CD4-positive, alpha-beta T cell treated with Interferon gamma for 1 hour (primary cell): ENCODE results near the gene OR52A1.
"Not testable (repeated sequence)": the region's sequence is repeated elsewhere in the genome, so short reads cannot be mapped to it uniquely, and the experiment has no call there.

ENCODE experiments used
- DNase-seq: peaks from one replicate; pipeline ENCODE4 v3.0.0-alpha.2; 2020

OR52A1 gene

GRCh38 chr11:5154657-5155056 lies at the start of gene OR52A1:
Gene OR52A1, minus strand, starts transcription at chr11:5154757. Its CDS starts 2,388 bp downstream, at chr11:5152369.
- DNase-seq: no peak

DNA sequence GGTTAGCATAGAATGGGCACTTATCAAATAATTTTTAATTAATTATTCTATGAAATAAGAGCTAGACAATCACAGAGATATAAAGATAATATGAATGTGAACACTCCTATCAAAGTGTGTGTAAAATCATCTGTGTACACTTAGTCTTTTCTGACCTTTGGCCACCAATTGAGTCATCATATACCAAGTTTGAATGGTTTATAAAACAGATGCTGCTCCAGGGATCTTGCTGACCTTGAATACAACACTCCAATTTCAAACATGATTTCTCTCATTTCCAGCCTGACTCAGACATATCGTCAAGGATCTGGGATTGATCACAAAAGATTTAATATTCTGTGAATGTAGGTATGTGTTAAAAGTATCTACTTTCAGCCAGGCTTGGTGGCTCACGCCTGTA lies 48.8 kb upstream of the OR52A1 start:
- DNase-seq: no peak

DNA sequence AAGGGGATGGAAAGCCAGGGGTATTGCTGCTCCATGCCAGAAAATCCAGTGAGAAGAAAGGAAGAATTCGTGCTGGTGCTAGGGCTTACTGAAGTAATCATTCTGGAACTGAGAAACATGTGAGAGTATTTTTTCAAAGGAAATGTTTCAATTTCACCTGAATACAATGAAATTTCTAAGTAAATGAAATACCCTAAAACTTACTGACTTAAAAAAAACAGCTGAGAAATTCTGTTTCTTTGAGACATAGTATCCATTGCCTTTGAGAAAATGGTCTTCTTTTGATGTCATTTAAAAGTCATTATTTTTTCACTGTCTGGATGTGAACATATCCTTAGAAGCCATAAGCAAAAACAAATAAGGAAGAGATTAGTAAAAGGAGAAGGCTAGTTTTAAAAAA lies 46.0 kb upstream of the OR52A1 start, which contains the start of gene OR51V1:
TSS of gene OR51V1 (minus strand) at position 101 of the 400 bp plus-strand sequence. CDS start at position 101, 0 bp downstream.
- no peak for DNase-seq

DNA sequence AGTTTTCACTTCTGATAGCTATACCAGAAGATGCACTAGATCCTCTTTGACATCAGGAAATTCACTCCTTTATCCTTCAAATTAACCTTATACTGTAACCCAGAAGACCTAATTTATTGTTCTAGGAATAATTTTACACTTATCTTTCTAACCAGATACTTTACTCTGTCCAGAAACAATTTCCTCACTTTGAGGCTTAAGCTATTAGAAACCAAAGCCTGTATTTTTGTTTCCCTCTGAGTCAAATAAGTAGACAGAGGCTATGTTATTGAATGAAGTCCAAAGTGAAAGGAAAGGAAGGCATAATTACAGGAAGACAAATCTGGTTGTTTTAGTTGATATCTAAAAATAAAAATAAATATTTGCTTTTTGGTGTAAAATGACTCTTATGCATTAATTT lies 43.7 kb upstream of the OR52A1 start:
- DNase-seq: no peak

DNA sequence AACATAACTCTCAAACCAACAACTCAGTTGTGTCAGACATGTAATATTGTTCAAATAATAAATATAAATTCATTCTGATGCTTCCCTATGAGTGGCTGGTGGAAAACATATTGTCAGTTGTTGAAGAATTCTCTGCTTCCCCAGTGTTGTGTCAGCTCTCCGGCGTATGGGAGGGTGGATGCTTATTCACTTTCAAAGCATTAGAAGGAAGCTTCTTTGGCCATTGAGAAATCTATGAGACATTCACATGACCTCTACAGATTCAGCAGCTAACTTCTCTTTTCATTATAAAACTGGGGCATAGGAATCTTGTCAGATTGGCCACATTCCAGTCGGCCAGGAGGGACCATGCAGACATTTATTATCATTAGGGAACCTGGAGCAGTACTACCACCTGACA lies 43.0 kb upstream of the OR52A1 start:
- DNase-seq: no peak

GRCh38 chr11:5196731-5197130 lies 42.2 kb upstream of the OR52A1 start:
- DNase-seq: no peak

GRCh38 chr11:5196067-5196466 lies 41.5 kb upstream of the OR52A1 start:
- no peak for DNase-seq

DNA sequence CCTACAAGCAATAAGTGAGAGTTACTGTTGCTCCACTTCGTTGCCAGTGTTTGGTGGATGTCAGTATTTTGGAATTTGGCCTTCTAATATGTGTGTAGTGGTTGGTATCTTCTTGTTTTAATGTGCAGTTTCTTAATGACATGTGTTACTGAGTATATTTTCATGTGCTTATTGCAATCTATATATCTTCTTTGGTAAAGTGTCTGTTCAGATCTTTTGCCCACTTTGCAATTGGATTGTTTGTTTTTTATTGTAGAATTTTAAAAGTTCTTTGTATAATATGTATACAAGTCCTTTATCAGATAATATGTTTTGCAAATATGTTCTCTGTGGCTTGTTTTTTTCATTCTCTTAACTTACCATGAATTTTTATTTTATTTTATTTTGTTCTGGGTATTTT lies 38.2 kb upstream of the OR52A1 start:
- no peak for DNase-seq

GRCh38 chr11:5188201-5188600 lies 33.6 kb upstream of the OR52A1 start:
- DNase-seq: no peak

GRCh38 chr11:5178046-5178837 lies 23.7 kb upstream of the OR52A1 start:
- DNase-seq: no peak

- DNase-seq: no peak
Measured at GRCh38 chr11:5174934-5175333, 20.4 kb upstream of the OR52A1 start.

- no peak for DNase-seq
Measured at GRCh38 chr11:5171856-5172255, 17.3 kb upstream of the OR52A1 start.

- not testable (repeated sequence) for DNase-seq
Measured at GRCh38 chr11:5165898-5166297, 11.3 kb upstream of the OR52A1 start.

- DNase-seq: not testable (repeated sequence)
Measured at GRCh38 chr11:5164807-5165206, 10.2 kb upstream of the OR52A1 start.

DNA sequence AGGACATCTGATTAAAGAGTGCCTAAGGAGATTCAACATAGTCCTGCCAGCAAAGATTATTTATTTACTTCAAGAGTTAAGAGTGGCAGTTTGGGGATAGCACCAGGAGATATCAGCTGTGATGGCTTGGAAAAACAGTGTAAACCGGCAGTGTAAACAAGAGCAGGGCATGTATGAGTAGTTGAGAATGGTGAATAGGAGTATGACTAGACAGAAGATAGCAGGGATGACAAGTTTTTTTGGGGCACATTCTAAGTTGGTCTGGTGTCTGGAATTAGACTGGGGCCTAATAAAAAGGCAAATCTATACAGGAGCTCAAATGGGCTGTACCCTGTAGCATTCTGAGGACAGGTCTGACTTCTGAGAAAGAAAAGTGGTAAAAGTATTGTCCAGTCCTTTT lies 6.5 kb upstream of the OR52A1 start:
- DNase-seq: not testable (repeated sequence)

GRCh38 chr11:5160217-5160616 lies 5.7 kb upstream of the OR52A1 start:
- not testable (repeated sequence) for DNase-seq

- DNase-seq: no peak
Measured at GRCh38 chr11:5159806-5160205, 5.2 kb upstream of the OR52A1 start.

- no peak for DNase-seq
Measured at GRCh38 chr11:5153574-5154431, 754 bp downstream of the OR52A1 start.

- no peak for DNase-seq
Measured at GRCh38 chr11:5151713-5152153, 2.8 kb downstream of the OR52A1 start.

DNA sequence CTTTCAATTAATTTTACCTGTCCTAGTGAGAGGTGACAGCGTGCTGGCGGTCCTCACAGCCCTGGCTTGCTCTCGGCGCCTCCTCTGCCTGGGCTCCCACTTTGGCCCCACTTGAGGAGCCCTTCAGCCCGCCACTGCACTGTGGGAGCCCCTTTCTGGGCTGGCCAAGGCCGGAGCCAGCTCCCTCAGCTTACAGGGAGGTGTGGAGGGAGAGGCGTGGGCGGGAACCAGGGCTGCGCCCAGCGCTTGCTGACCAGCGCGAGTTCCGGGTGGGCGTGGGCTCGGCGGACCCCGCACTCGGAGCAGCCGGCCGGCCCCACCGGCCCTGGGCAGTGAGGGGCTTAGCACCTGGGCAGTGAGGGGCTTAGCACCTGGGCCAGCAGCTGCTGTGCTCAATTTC lies 10.4 kb downstream of the OR52A1 start:
- DNase-seq: not testable (repeated sequence)

GRCh38 chr11:5137996-5138395 lies 16.6 kb downstream of the OR52A1 start, which contains the start of gene OR52A5:
Gene OR52A5, minus strand, starts transcription at chr11:5138356. Its CDS starts 5,714 bp downstream, at chr11:5132642.
- no peak for DNase-seq

- no peak for DNase-seq
Measured at GRCh38 chr11:5137014-5137413, 17.5 kb downstream of the OR52A1 start.

DNA sequence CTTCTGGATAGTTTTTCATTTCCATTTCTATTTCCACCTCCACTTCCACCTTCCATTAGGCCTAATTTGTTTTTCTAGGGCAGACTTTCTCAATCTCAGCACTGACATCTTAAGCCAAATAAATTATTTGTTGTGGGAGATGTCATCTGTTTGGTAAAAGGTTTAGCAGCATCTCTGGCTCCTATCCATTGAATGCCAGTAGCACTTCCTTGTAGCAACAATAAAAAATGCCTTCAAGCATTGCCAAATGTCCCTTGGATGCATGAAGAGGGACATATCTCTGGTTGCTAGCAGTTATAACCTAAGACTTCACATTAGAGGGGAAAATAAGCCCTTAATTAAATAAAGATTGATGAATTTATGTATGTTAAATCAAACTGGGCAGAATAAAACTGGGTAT lies 18.3 kb downstream of the OR52A1 start:
- DNase-seq: no peak
